ENCODE measurements around the gene ODR4.

The ODR4 gene

DNA sequence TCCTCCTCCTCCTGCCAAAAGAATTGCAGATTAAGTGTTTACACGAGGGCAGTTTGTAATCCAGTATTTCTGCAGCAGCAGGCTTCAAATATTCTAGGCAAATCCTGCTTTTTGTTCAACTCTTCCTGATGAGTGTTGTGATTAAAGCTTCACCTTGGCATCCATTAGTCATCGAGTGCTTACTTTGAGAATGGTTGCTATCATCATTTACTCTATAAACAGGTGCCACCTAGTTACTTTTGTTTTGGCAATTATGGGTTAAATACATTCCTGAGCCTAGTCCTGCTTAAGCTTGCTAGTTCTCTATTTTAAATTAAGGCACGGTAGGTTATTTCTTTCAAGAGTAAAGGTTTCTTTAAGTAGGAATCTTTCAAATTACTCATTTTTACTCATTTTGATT is 64.9 kb downstream of the ODR4 start:
- Histone ChIP-seq H2AFZ (ENCODE audit: low read depth, low read length, severe bottlenecking) (no peak overlapping the region), H3F3A (ENCODE audit: insufficient read depth) (no peaks in the 10 kb centered on the region), H3K9me3 (ENCODE audit: insufficient read depth, low read length) (no peaks in the 10 kb centered on the region), H3K9ac (ENCODE audit: low read length) (no peak overlapping the region), H3K79me2 (ENCODE audit: insufficient read depth, low read length) (no peaks in the 10 kb centered on the region), H3K36me3 (ENCODE audit: low read length) (no peaks in the 10 kb centered on the region), H3K9me2 (replicated peaks; ENCODE audit: insufficient read depth, low read length) (no peaks in the 10 kb centered on the region), H3K4me2 (ENCODE audit: low read depth, low read length, poor library complexity, severe bottlenecking) (no peak overlapping the region), H3K27me3 (ENCODE audit: low read length) (no peaks in the 10 kb centered on the region), H3K4me3 (ENCODE audit: insufficient read depth, low read length, poor library complexity, severe bottlenecking) (no peak overlapping the region), H4K20me1 (ENCODE audit: low read depth, low read length) (no peaks in the 10 kb centered on the region), H3K27ac (ENCODE audit: low read depth, low read length) (no peak overlapping the region)
- TF ChIP-seq, protein P1, sequence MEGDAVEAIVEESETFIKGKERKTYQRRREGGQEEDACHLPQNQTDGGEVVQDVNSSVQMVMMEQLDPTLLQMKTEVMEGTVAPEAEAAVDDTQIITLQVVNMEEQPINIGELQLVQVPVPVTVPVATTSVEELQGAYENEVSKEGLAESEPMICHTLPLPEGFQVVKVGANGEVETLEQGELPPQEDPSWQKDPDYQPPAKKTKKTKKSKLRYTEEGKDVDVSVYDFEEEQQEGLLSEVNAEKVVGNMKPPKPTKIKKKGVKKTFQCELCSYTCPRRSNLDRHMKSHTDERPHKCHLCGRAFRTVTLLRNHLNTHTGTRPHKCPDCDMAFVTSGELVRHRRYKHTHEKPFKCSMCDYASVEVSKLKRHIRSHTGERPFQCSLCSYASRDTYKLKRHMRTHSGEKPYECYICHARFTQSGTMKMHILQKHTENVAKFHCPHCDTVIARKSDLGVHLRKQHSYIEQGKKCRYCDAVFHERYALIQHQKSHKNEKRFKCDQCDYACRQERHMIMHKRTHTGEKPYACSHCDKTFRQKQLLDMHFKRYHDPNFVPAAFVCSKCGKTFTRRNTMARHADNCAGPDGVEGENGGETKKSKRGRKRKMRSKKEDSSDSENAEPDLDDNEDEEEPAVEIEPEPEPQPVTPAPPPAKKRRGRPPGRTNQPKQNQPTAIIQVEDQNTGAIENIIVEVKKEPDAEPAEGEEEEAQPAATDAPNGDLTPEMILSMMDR (IDR thresholded peaks at IDR 0.05; ENCODE audit: insufficient read depth, low read length, poor library complexity, severe bottlenecking), result no peak
- TF ChIP-seq EZH2phosphoT487 (conservative IDR thresholded peaks at IDR 0.05; ENCODE audit: low read length), result no peak

DNA sequence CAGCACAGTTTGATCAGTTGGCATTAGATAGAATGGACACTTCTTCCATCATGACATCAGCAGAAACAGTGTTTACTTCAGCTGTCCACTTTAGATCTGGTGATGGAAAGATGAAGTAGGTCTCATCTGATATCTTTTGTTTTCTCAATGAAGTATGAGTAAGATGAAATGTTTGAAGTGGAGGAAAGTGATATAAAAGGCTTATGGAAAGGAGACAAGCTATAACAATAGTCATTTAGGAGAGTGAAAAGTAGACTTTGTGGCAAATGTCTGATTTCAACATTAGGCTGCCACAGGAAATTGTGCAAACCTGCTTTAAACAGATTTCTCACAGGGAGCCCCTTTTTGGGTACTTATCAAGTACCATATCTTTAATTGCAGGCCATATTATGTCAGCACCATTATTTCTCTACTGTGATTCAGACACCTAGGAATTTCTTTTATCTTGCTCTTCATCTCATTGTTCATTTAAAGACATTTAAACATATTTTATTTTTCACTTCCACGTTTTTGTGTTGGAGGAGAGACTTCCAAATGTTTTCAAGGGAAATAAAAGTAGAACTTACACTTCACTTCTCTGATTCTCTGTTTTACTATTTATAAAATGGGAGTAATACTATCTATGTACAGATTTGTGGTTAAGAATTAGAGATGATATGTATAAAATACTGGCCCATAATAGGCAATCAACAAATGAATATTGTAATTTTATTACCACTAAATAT is 67.2 kb downstream of the ODR4 start:
- H2AFZ ChIP-seq (ENCODE audit: low read depth, low read length, severe bottlenecking), result no peak overlapping the region
- TF ChIP-seq, protein P1 (IDR thresholded peaks at IDR 0.05; ENCODE audit: insufficient read depth, low read length, poor library complexity, severe bottlenecking), result no peak
- no peak for TF ChIP-seq EZH2phosphoT487 (conservative IDR thresholded peaks at IDR 0.05; ENCODE audit: low read length)
- no peaks in the 10 kb centered on the region for H3K27me3 ChIP-seq (ENCODE audit: low read length)
- H3K9me2 ChIP-seq (replicated peaks; ENCODE audit: insufficient read depth, low read length), result no peaks in the 10 kb centered on the region
- no peak overlapping the region for H3K4me3 ChIP-seq (ENCODE audit: insufficient read depth, low read length, poor library complexity, severe bottlenecking)
- no peaks in the 10 kb centered on the region for H3K9me3 ChIP-seq (ENCODE audit: insufficient read depth, low read length)
- H3K27ac ChIP-seq (ENCODE audit: low read depth, low read length), result no peak overlapping the region
- no peaks in the 10 kb centered on the region for H3F3A ChIP-seq (ENCODE audit: insufficient read depth)
- H3K36me3 ChIP-seq (ENCODE audit: low read length), result no peaks in the 10 kb centered on the region
- no peaks in the 10 kb centered on the region for H3K79me2 ChIP-seq (ENCODE audit: insufficient read depth, low read length)
- no peak overlapping the region for H3K9ac ChIP-seq (ENCODE audit: low read length)
- H3K4me2 ChIP-seq (ENCODE audit: low read depth, low read length, poor library complexity, severe bottlenecking), result no peak overlapping the region
- H4K20me1 ChIP-seq (ENCODE audit: low read depth, low read length), result no peaks in the 10 kb centered on the region

DNA sequence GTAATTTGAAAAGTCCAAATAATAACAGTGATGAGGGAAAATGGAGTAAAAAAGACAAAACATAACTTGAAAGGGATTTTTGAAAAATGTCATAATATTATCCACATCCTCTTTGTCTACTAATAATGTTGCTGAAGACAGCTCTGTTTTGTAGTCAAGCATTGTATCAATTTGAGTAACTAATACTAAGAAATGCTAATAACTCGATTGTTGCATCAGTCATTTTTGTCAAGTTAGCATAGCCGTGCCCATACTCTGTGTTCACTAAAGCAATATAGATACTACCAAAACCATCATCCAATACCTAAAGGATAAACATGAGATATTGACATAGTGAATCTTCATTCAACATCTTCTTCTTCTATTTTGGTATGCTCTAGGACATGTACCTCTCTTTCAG is 68.0 kb downstream of the ODR4 start:
- Histone ChIP-seq H3K27me3 (ENCODE audit: low read length) (no peaks in the 10 kb centered on the region), H2AFZ (ENCODE audit: low read depth, low read length, severe bottlenecking) (no peak overlapping the region), H3K9ac (ENCODE audit: low read length) (no peak overlapping the region), H3F3A (ENCODE audit: insufficient read depth) (no peaks in the 10 kb centered on the region), H3K4me3 (ENCODE audit: insufficient read depth, low read length, poor library complexity, severe bottlenecking) (no peak overlapping the region), H3K27ac (ENCODE audit: low read depth, low read length) (no peak overlapping the region), H3K9me2 (replicated peaks; ENCODE audit: insufficient read depth, low read length) (no peaks in the 10 kb centered on the region), H3K79me2 (ENCODE audit: insufficient read depth, low read length) (no peaks in the 10 kb centered on the region), H3K9me3 (ENCODE audit: insufficient read depth, low read length) (no peaks in the 10 kb centered on the region), H4K20me1 (ENCODE audit: low read depth, low read length) (no peaks in the 10 kb centered on the region), H3K36me3 (ENCODE audit: low read length) (no peaks in the 10 kb centered on the region), H3K4me2 (ENCODE audit: low read depth, low read length, poor library complexity, severe bottlenecking) (no peak overlapping the region)
- TF ChIP-seq, protein P1 (IDR thresholded peaks at IDR 0.05; ENCODE audit: insufficient read depth, low read length, poor library complexity, severe bottlenecking), result no peak
- no peak for TF ChIP-seq EZH2phosphoT487 (conservative IDR thresholded peaks at IDR 0.05; ENCODE audit: low read length)

Measured in SU-DHL-6 (cell line).